HG03354 (cell line): ENCODE measurements around the gene AKTIP.
"Not testable (repeated sequence)": the region's sequence is repeated elsewhere in the genome, so short reads cannot be mapped to it uniquely, and the experiment has no call there.

Source experiments
- ATAC-seq: cut with Tn5 transposase; IDR thresholded peaks from one replicate; pipeline ENCODE4 v1.9.1; 2021; ENCODE audit warnings: mild to moderate bottlenecking; ENCODE audit not compliant: unreplicated experiment, poor library complexity, severe bottlenecking

AKTIP gene

GRCh38 chr16:53502331-53503269, at the start of gene AKTIP:
TSS of gene AKTIP (minus strand) at chr16:53503209. CDS start at chr16:53500259, 2,950 bp downstream.
- peak; percentile 38 for ATAC-seq

GRCh38 chr16:53549970-53550690, 47.1 kb upstream of the AKTIP start:
- ATAC-seq = peak; percentile 77

- ATAC-seq = no peak
These were observed 44.0 kb upstream of the AKTIP start for GRCh38 chr16:53546988-53547391.

GRCh38 chr16:53545433-53545832, 42.4 kb upstream of the AKTIP start:
- no peak for ATAC-seq

- ATAC-seq = no peak
These were observed 39.3 kb upstream of the AKTIP start for GRCh38 chr16:53542283-53542682.

- no peak for ATAC-seq
These were observed 38.3 kb upstream of the AKTIP start for GRCh38 chr16:53541326-53541725.

- not testable (repeated sequence) for ATAC-seq
These were observed 37.0 kb upstream of the AKTIP start for GRCh38 chr16:53539759-53540718.

GRCh38 chr16:53539346-53539745, 36.3 kb upstream of the AKTIP start:
- not testable (repeated sequence) for ATAC-seq

GRCh38 chr16:53537626-53538025, 34.6 kb upstream of the AKTIP start:
- ATAC-seq = no peak

- ATAC-seq = no peak
These were observed 31.2 kb upstream of the AKTIP start for GRCh38 chr16:53534206-53534605.

- ATAC-seq = no peak
These were observed 27.7 kb upstream of the AKTIP start for GRCh38 chr16:53530741-53531140.

GRCh38 chr16:53530046-53530445, 27.0 kb upstream of the AKTIP start:
- ATAC-seq = no peak

GRCh38 chr16:53529513-53529912, 26.5 kb upstream of the AKTIP start:
- ATAC-seq = no peak

- no peak for ATAC-seq
These were observed 25.8 kb upstream of the AKTIP start for GRCh38 chr16:53528797-53529196.

- no peak for ATAC-seq
These were observed 21.1 kb upstream of the AKTIP start for GRCh38 chr16:53523971-53524548.

- ATAC-seq = no peak
These were observed 20.3 kb upstream of the AKTIP start for GRCh38 chr16:53523126-53523804.

- no peak for ATAC-seq
These were observed 16.5 kb upstream of the AKTIP start for GRCh38 chr16:53519417-53520091.
